HG03060 (cell line): Measurements from ENCODE around the gene PRR32.
"Not testable (repeated sequence)": the region's sequence is repeated elsewhere in the genome, so short reads cannot be mapped to it uniquely, and the experiment has no call there.

Source experiments
- ATAC-seq: cut with Tn5 transposase; IDR thresholded peaks from one replicate; pipeline ENCODE4 v1.9.1; 2021; ENCODE audit warnings: low read depth, moderate number of reproducible peaks; ENCODE audit not compliant: unreplicated experiment

Gene PRR32, protein sequence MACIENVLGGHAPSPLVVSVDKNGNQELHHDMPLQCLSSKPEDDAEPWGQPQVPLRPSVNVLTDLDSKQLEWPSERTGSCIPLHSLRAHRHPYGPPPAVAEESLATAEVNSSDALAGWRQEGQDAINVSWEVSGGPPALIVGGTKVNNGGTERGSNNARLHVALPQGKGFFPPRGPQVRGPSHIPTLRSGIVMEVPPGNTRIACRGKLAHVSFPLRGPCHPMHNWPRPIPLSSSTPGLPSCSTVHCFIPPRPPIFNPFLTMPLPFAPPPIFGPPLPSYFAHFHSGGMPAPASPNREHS

DNA sequence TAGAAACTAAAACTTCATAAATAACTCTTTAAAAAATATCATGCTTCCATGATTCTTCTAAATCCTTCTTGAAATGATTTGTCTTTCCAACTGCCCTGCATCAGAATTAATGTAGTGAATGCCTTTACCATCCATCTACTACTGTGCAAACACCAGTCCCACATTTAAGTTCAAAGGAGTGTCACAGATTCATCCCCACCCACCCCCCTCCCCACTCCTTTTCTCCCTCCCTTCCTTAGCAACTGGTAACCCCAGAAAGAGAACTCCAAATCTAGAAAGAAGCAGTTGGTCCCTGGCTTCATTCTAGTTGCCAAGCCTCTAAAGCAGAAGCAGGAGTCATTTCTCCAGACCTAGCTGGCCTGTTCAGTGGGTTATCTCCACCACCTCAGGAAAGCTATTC, at the start of gene PRR32:
TSS of gene PRR32 (plus strand) at position 301 of the 400 bp plus-strand sequence. CDS start 115 bp downstream, outside the sequence.
- ATAC-seq = no peak

- no peak for ATAC-seq
Observed at GRCh38 chrX:126770179-126770578, 49.4 kb upstream of the PRR32 start.

DNA sequence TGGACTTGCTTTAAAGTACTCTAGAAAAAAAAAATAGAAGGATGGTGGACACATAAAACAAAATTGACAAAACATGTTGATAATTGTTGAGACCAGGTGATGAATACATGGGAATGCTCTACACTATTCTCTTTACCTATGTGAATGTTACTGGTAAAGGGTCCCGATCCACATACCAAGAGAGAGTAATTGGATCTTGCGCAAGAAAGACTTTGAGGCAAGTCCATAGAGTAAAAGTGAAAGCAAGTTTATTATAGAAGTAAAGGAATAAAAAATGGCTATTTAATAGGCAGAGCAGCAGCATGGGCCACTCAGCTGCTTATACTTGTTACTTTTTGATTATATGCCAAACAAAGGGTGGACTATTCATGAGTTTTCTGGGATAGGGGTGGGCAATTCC, 34.0 kb upstream of the PRR32 start:
- no peak for ATAC-seq

- no peak for ATAC-seq
Observed at GRCh38 chrX:126799059-126799458, 20.5 kb upstream of the PRR32 start.

DNA sequence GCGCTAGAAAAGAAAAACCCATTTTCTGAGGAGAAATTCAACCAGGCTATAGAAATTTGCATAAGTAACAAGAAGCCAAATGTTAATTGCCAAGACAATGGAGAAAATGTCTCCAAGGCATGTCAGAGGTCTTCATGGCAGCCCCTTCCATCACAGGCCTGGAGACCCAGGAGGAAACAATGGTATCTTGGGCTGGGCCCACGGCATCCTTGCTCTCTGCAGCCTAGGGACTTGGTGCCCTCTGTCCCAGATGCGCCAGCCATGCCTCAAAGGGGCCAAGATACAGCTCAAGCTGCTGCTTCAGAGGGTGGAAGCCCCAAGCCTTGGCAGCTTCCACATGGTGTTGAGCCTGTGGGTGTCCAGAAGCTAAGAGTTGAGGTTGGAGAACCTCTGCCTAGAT, 12.7 kb upstream of the PRR32 start:
- ATAC-seq = not testable (repeated sequence)

DNA sequence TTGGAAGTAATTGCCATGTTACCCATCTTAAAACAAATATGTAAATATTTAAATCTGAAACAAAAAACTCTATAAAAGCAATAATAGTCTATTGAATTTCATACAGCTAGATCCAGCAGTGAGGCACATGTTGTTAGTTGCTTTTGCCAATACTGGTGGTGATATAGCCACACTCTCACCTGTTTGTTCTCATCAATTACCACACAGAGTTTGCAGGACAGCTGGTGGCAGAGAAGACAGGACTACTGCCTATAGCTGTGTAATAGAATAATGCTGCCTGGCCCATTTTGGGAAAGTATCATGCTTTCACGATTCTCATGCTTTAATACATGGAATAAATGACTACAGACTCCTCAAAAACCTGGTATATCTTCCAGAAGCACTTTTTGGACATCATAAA, 3.7 kb upstream of the PRR32 start:
- ATAC-seq = no peak

DNA sequence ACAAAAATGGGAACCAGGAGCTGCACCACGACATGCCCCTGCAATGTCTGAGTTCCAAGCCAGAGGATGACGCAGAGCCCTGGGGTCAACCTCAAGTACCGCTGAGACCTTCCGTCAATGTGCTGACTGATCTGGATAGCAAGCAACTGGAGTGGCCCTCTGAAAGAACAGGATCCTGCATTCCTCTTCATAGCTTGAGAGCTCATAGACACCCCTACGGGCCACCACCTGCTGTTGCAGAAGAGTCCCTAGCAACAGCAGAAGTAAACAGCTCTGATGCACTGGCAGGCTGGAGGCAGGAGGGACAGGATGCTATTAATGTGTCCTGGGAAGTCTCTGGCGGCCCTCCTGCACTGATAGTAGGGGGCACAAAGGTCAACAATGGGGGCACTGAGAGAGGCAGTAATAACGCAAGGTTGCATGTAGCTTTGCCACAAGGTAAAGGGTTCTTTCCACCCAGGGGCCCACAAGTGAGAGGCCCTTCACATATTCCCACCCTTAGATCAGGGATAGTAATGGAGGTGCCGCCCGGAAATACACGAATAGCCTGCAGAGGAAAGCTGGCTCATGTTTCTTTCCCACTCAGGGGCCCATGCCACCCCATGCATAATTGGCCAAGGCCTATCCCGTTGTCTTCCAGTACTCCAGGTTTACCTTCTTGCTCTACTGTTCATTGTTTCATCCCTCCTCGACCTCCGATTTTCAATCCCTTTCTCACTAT, 1.3 kb downstream of the PRR32 start:
- ATAC-seq = no peak

- ATAC-seq = no peak
Observed at GRCh38 chrX:126824338-126825007, 4.9 kb downstream of the PRR32 start.

DNA sequence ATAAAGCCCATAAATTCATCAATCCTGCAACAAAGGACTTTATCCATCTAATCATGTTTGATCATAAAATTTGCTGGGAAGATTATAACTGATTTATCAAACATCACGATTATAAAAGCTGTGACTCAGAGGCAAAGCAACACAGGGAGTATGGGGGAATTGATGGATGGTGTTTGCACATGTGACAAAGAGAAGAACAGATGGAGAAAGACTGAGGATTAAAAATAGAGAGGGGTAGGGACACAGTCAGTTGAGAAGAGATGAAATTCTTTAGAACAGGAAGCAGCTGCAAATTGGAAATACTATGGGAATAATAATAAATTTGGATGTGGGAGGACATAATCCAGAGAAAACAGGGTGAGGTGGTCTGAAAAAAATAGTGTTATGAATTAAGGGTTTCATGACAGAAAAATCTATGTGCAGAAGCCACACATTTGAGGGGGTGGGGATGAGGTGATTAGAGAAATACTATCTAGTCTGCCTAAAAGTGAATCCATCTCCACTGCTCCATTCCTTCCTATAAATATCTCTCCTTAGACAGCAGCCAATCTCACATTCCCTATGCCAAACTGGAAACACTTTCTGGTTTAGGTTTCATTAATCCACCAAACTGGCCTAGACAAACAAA, 6.2 kb downstream of the PRR32 start:
- no peak for ATAC-seq

GRCh38 chrX:126836186-126836585, 16.7 kb downstream of the PRR32 start:
- ATAC-seq = no peak

- no peak for ATAC-seq
Observed at GRCh38 chrX:126847143-126847542, 27.6 kb downstream of the PRR32 start.

DNA sequence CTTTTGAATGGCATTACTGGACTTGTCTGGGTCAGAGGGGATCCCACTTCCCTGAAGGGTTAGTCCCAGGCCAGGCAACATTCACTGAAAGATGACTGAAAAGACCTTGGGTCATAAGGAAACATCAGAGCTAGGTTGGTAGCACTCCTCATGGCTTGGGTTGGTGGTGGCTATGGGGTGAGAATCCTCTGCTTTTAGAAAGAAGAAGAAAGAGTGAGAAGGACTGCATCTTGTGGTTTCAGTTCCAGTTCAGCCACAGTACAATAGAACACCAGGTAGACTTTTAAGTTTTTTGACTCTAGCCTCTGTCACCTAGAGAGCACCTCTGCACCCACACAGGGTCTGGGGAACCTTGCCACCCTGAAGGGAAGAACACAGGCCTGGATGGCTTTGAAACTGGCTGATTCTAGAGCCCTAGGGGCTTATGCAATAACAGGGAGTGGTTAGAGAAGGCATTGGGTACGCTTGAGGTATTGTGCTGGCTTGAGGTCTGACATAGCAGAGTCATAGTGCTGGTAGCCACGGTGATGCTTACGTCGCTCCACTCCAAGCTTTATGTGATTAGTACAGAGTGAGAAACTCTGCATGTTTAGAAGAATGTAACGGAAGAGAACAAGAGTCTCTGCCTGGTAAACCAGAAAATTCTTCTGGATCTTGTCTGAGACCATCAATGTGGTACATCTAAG, 36.5 kb downstream of the PRR32 start:
- no peak for ATAC-seq
